ENCODE results near the gene TAF4B. TPM values are rescaled to one million over a fixed set of nuclear protein-coding genes. Genes with fewer than 3 reads are reported as not detected.

The TAF4B gene
- polyA plus RNA-seq, 1 of the 3 experiments (the other 2 are of a cell fraction), result 1.3 TPM

- TF ChIP-seq ZBTB33 (IDR thresholded peaks at IDR 0.05; ENCODE audit: borderline replicate concordance, low read depth) (no peak), EZH2phosphoT487 (IDR thresholded peaks at IDR 0.05; ENCODE audit: borderline replicate concordance, low read depth) (no peak), GABPA (IDR thresholded peaks at IDR 0.05; ENCODE audit: low read depth) (no peak), EP300 (IDR thresholded peaks at IDR 0.05; ENCODE audit: borderline replicate concordance in 1 of 2, low read depth in 1 of 2, low read length in 1 of 2) (no peak), JUND (IDR thresholded peaks at IDR 0.05) (no peak), PBX3 (IDR thresholded peaks at IDR 0.05) (no peak), FOXJ3 (CRISPR knock-in tag; IDR thresholded peaks at IDR 0.05) (no peak), RXRA (IDR thresholded peaks at IDR 0.05; ENCODE audit: borderline replicate concordance, low read depth) (no peak), RAD21 (IDR thresholded peaks at IDR 0.05; ENCODE audit: low read length) (no peak), NFIC (IDR thresholded peaks at IDR 0.05; ENCODE audit: borderline replicate concordance) (no peak), RFX5 (IDR thresholded peaks at IDR 0.05; ENCODE audit: low read length) (no peak), POLR2AphosphoS5 (IDR thresholded peaks at IDR 0.05; ENCODE audit: low read depth, low read length) (no peak), TAF1 (IDR thresholded peaks at IDR 0.05; ENCODE audit: borderline replicate concordance, low read depth, low read length) (no peak), NRF1 (IDR thresholded peaks at IDR 0.05; ENCODE audit: low read depth, low read length) (no peak), CTCF (IDR thresholded peaks at IDR 0.05) (no peak)
- H3K27me3 ChIP-seq (ENCODE audit: insufficient read depth), result no peaks in the 10 kb centered on the region
- H4K20me1 ChIP-seq (ENCODE audit: insufficient read depth), result no peaks in the 10 kb centered on the region
- CTCF ChIA-PET, result no interaction called here
- H3F3A ChIP-seq (replicated peaks; ENCODE audit: insufficient read depth), result peaks cover 4% of the 10 kb centered on the region
- POLR2A ChIA-PET, result no interaction called here
- WGBS (ENCODE audit: low lambda C conversion rate), result 83% methylated on average over 6 of the region's 6 CpGs
- no peak for DNase-seq
- no peak overlapping the region for H2AFZ ChIP-seq (ENCODE audit: low read depth)
- no peaks in the 10 kb centered on the region for H3K36me3 ChIP-seq (replicated peaks in 1 of 2; ENCODE audit: control insufficient read depth in 1 of 2, insufficient read depth in 2 of 2, low read length in 1 of 2)
- H3K4me1 ChIP-seq (ENCODE audit: control insufficient read depth in 1 of 2, insufficient read depth in 2 of 2, low read depth in 1 of 2, low read length in 1 of 2), result peaks cover 0 to 3% of the 10 kb centered on the region in 2 experiments; a peak in 2 of 4 replicates
- no peak overlapping the region for H3K27ac ChIP-seq (ENCODE audit: low read depth in 2 of 2, low read length in 1 of 2)
- H3K79me2 ChIP-seq (ENCODE audit: insufficient read depth), result no peaks in the 10 kb centered on the region
- H3K9me3 ChIP-seq, result no peaks in the 10 kb centered on the region
- no peak overlapping the region for H3K4me2 ChIP-seq
- H3K9me2 ChIP-seq, result no peaks in the 10 kb centered on the region
- no peak overlapping the region for H3K9ac ChIP-seq
- H3K4me3 ChIP-seq (ENCODE audit: low read depth in 2 of 2, low read length in 1 of 2), result no peak overlapping the region
Measured at GRCh38 chr18:26228562-26229260, 2.5 kb downstream of the TAF4B start.

Measured in SK-N-SH (cell line).